ENCODE results near the gene GMPPA. TPM values are rescaled to one million over a fixed set of nuclear protein-coding genes. Genes with fewer than 3 reads are reported as not detected.

GMPPA gene
- total RNA-seq, 4 donors from 2014 or later, result 11.3 to 26.4 (median 14.2) TPM

GRCh38 chr2:219541611-219542180, 43.0 kb downstream of the GMPPA start:
- no peak for ATAC-seq
- peaks cover 0 to 61% (median 14%) of the 10 kb centered on the region in 3 donors for H3K4me1 ChIP-seq
- TF ChIP-seq POLR2AphosphoS5 (IDR thresholded peaks at IDR 0.05) (peak; percentile 6), POLR2A (IDR thresholded peaks at IDR 0.05) (no peak), EP300 (IDR thresholded peaks at IDR 0.05) (no peak)
- TF ChIP-seq, protein P1, sequence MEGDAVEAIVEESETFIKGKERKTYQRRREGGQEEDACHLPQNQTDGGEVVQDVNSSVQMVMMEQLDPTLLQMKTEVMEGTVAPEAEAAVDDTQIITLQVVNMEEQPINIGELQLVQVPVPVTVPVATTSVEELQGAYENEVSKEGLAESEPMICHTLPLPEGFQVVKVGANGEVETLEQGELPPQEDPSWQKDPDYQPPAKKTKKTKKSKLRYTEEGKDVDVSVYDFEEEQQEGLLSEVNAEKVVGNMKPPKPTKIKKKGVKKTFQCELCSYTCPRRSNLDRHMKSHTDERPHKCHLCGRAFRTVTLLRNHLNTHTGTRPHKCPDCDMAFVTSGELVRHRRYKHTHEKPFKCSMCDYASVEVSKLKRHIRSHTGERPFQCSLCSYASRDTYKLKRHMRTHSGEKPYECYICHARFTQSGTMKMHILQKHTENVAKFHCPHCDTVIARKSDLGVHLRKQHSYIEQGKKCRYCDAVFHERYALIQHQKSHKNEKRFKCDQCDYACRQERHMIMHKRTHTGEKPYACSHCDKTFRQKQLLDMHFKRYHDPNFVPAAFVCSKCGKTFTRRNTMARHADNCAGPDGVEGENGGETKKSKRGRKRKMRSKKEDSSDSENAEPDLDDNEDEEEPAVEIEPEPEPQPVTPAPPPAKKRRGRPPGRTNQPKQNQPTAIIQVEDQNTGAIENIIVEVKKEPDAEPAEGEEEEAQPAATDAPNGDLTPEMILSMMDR (IDR thresholded peaks at IDR 0.05), result peak in 3 of 4 experiments; percentile 85 to 91 (median 90)
- WGBS, 2 donors (ENCODE audit: low coverage in 1 of 2), result 0% methylated on average over 1 of the region's 48 CpGs; no CpG with 5 or more reads in 1 of the 2 donors
- no peaks in the 10 kb centered on the region for H3K27me3 ChIP-seq
- H3K36me3 ChIP-seq, result peaks cover 0 to 29% of the 10 kb centered on the region in 2 donors
- no peaks in the 10 kb centered on the region for H3K9me3 ChIP-seq
- H3K4me3 ChIP-seq, result peak overlapping the region in 1 of 2 donors; percentile 28
- peak overlapping the region in 3 of 4 donors; percentile 92 to 96 (median 94) for H3K27ac ChIP-seq

- H3K9me3 ChIP-seq, result no peaks in the 10 kb centered on the region
- no peak for TF ChIP-seq EP300 (IDR thresholded peaks at IDR 0.05)
- TF ChIP-seq, protein P1 (IDR thresholded peaks at IDR 0.05), result peak in 2 of 4 experiments; percentile 4 to 26
- H3K36me3 ChIP-seq, result peaks cover 0 to 39% of the 10 kb centered on the region in 2 donors
- peaks cover 0 to 54% (median 14%) of the 10 kb centered on the region in 3 donors for H3K4me1 ChIP-seq
- no peaks in the 10 kb centered on the region for H3K27me3 ChIP-seq
- peak; percentile 42 for ATAC-seq
- whole genome bisulfite sequencing, 2 donors (ENCODE audit: low coverage in 1 of 2), result no CpG with 5 or more reads among the region's 66 CpGs
- peak overlapping the region; percentile 72 to 96 (median 93) for H3K27ac ChIP-seq
- peak overlapping the region; percentile 59 to 91 for H3K4me3 ChIP-seq
Observed at GRCh38 chr2:219542931-219543595, 44.4 kb downstream of the GMPPA start.

GRCh38 chr2:219543596-219544358, 45.1 kb downstream of the GMPPA start, which contains the start of the genes CHPF and TMEM198:
TSS of gene CHPF (minus strand) at chr2:219543809. CDS start at chr2:219543538, 271 bp downstream.
TSS of gene TMEM198 (plus strand) at chr2:219544028. CDS start at chr2:219544728, 700 bp downstream.
- peak within 1 kb of the TSS; percentile 72 to 96 (median 93) for H3K27ac ChIP-seq
- H3K27me3 ChIP-seq, result no peaks in the 10 kb centered on the region
- peaks cover 0 to 41% of the 10 kb centered on the region in 2 donors for H3K36me3 ChIP-seq
- H3K4me1 ChIP-seq, result peaks cover 0 to 46% (median 14%) of the 10 kb centered on the region in 3 donors
- H3K9me3 ChIP-seq, result no peaks in the 10 kb centered on the region
- peak within 1 kb of the TSS; percentile 59 to 91 for H3K4me3 ChIP-seq
- TF ChIP-seq POLR2A (IDR thresholded peaks at IDR 0.05) (peak; percentile 38 to 61), POLR2AphosphoS5 (IDR thresholded peaks at IDR 0.05) (no peak)
- ATAC-seq, result peak; percentile 94
- no CpG with 5 or more reads among the region's 75 CpGs for WGBS, 2 donors (ENCODE audit: low coverage in 1 of 2)

GRCh38 chr2:219544567-219544966, 45.9 kb downstream of the GMPPA start:
- Histone ChIP-seq H3K27ac (peak overlapping the region in 3 of 4 donors; percentile 92 to 96 (median 94)), H3K4me3 (peak overlapping the region in 1 of 2 donors; percentile 91), H3K4me1 (peaks cover 0 to 44% (median 14%) of the 10 kb centered on the region in 3 donors), H3K9me3 (no peaks in the 10 kb centered on the region), H3K36me3 (peaks cover 0 to 40% of the 10 kb centered on the region in 2 donors), H3K27me3 (no peaks in the 10 kb centered on the region)
- WGBS, 2 donors (ENCODE audit: low coverage in 1 of 2), result 35 to 40% methylated on average over 7 to 9 of the region's 9 CpGs
- TF ChIP-seq POLR2AphosphoS5 (IDR thresholded peaks at IDR 0.05) (no peak), EP300 (IDR thresholded peaks at IDR 0.05) (no peak), POLR2A (IDR thresholded peaks at IDR 0.05) (no peak)
- TF ChIP-seq, protein P1 (IDR thresholded peaks at IDR 0.05), result no peak
- no peak for ATAC-seq
